Measurements from ENCODE around the gene DEFB113.
"Not testable (repeated sequence)": the region's sequence is repeated elsewhere in the genome, so short reads cannot be mapped to it uniquely, and the experiment has no call there.

DEFB113 gene

GRCh38 chr6:49969605-49970004 is at the start of gene DEFB113:
TSS of gene DEFB113 (minus strand) at chr6:49969625. CDS start at chr6:49969625, 0 bp downstream.
- no peak for DNase-seq (ENCODE audit: low read depth)

GRCh38 chr6:50007819-50008218 is 38.4 kb upstream of the DEFB113 start:
- DNase-seq (ENCODE audit: low read depth): no peak

GRCh38 chr6:50003139-50003538 is 33.7 kb upstream of the DEFB113 start:
- DNase-seq (ENCODE audit: low read depth): no peak

GRCh38 chr6:49995278-49995677 is 25.9 kb upstream of the DEFB113 start:
- no peak for DNase-seq (ENCODE audit: low read depth)

- DNase-seq (ENCODE audit: low read depth): no peak
Observed at GRCh38 chr6:49988900-49989299, 19.5 kb upstream of the DEFB113 start.

GRCh38 chr6:49987749-49988148 is 18.3 kb upstream of the DEFB113 start:
- no peak for DNase-seq (ENCODE audit: low read depth)

GRCh38 chr6:49986551-49986950 is 17.1 kb upstream of the DEFB113 start:
- no peak for DNase-seq (ENCODE audit: low read depth)

GRCh38 chr6:49982046-49982445 is 12.6 kb upstream of the DEFB113 start:
- no peak for DNase-seq (ENCODE audit: low read depth)

- no peak for DNase-seq (ENCODE audit: low read depth)
Observed at GRCh38 chr6:49980898-49981297, 11.5 kb upstream of the DEFB113 start.

GRCh38 chr6:49979584-49979983 is 10.2 kb upstream of the DEFB113 start:
- DNase-seq (ENCODE audit: low read depth): no peak

- no peak for DNase-seq (ENCODE audit: low read depth)
Observed at GRCh38 chr6:49978332-49979226, 9.2 kb upstream of the DEFB113 start.

- DNase-seq (ENCODE audit: low read depth): no peak
Observed at GRCh38 chr6:49966823-49967222, 2.6 kb downstream of the DEFB113 start.

GRCh38 chr6:49966334-49966733 is 3.1 kb downstream of the DEFB113 start:
- DNase-seq (ENCODE audit: low read depth): no peak

- DNase-seq (ENCODE audit: low read depth): no peak
Observed at GRCh38 chr6:49964064-49964463, 5.4 kb downstream of the DEFB113 start, which contains the start of gene DEFB114. TSS of gene DEFB114 (minus strand) at chr6:49964164. CDS start at chr6:49964105, 59 bp downstream.

GRCh38 chr6:49958180-49958579 is 11.2 kb downstream of the DEFB113 start:
- no peak for DNase-seq (ENCODE audit: low read depth)

GRCh38 chr6:49955847-49956246 is 13.6 kb downstream of the DEFB113 start:
- DNase-seq (ENCODE audit: low read depth): no peak

GRCh38 chr6:49951926-49952325 is 17.5 kb downstream of the DEFB113 start:
- DNase-seq (ENCODE audit: low read depth): no peak

- DNase-seq (ENCODE audit: low read depth): no peak
Observed at GRCh38 chr6:49950415-49950751, 19.0 kb downstream of the DEFB113 start.

- no peak for DNase-seq (ENCODE audit: low read depth)
Observed at GRCh38 chr6:49949062-49949461, 20.4 kb downstream of the DEFB113 start.

GRCh38 chr6:49946835-49947234 is 22.6 kb downstream of the DEFB113 start:
- DNase-seq (ENCODE audit: low read depth): no peak

- DNase-seq (ENCODE audit: low read depth): not testable (repeated sequence)
Observed at GRCh38 chr6:49944068-49944467, 25.4 kb downstream of the DEFB113 start.

- DNase-seq (ENCODE audit: low read depth): no peak
Observed at GRCh38 chr6:49939993-49940498, 29.4 kb downstream of the DEFB113 start.

GRCh38 chr6:49937811-49938210 is 31.6 kb downstream of the DEFB113 start:
- no peak for DNase-seq (ENCODE audit: low read depth)

GRCh38 chr6:49937017-49937416 is 32.4 kb downstream of the DEFB113 start:
- DNase-seq (ENCODE audit: low read depth): no peak

All from stimulated activated CD8-positive, alpha-beta memory T cell treated with anti-CD3 and anti-CD28 coated beads, Interleukin-4, amount 100 ng/mL, for 24 hours (primary cell).